SKM-1 (cell line): ENCODE results near the gene INHBE.
A peak's percentile ranks its signal among the peaks of the same experiment; 100 is the strongest.

Experiments used
- DNase-seq: peaks from one replicate; lab custom pipeline; 2025; ENCODE audit not compliant: unreplicated experiment; lab: John Stamatoyannopoulos, UW

The INHBE gene

DNA sequence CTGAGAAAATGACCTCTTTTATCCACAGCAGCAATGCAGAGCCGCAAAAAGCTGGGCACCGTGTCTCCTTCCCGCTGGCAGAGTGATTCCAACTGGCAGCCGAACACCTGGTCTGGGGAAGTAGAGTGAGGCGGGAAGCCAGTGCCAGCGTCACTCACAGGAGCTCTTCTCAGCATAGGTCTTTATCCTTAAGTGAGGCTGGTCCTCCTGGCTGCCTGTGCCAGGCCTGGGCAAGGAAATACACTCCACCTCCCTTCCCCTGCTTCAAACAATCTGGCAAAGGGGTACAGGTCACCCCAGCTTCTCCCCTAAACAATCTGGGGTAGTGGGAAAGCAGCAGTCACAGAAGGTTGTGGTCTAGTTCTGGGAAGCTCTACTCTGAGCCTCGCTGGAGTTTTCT lies 19.8 kb downstream of the INHBE start:
- no peak for DNase-seq

DNA sequence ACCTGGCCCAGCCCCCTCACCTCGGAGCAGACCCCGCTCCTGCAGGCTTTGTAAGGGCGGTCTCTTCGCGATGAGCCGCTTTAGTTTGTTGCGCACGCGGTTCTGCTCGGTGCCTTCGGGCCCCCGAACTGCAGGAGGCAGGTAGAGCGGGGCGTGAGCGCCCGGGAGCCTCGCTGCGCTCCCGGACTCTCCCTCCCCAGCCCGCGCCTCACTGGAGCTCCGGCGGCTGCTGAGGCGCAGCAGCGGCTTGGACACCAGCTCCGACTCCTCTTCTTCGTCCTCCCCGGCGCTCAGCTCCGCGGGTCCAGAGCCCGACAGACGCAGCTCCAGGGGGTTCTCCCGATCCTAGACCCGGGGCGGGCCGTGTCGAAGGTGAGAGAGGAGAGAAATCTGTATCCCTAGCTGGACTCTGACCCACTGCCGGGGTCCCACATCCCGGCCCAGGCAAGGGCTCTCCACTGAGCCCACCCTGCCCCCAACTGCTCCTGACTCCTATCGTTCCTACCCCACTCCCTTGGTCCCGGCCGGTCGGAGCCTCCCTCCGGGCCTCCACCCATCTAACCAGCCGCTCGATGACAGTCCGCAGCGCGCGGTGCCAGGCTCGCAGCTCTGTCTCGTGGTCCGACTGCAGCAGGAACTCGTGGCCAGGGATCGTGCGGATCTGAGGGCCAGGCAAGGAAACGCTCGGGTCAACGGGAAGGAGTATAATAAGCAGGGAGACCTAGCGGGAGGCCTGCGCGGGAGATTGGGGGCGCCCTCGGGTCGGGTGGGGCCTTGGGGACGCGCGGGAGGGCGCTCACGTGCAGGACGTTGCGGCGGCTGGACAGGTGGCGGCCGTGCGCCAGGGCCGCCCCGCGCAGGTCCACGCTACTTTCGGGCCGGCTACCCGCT lies 20.4 kb downstream of the INHBE start:
- no peak for DNase-seq

DNA sequence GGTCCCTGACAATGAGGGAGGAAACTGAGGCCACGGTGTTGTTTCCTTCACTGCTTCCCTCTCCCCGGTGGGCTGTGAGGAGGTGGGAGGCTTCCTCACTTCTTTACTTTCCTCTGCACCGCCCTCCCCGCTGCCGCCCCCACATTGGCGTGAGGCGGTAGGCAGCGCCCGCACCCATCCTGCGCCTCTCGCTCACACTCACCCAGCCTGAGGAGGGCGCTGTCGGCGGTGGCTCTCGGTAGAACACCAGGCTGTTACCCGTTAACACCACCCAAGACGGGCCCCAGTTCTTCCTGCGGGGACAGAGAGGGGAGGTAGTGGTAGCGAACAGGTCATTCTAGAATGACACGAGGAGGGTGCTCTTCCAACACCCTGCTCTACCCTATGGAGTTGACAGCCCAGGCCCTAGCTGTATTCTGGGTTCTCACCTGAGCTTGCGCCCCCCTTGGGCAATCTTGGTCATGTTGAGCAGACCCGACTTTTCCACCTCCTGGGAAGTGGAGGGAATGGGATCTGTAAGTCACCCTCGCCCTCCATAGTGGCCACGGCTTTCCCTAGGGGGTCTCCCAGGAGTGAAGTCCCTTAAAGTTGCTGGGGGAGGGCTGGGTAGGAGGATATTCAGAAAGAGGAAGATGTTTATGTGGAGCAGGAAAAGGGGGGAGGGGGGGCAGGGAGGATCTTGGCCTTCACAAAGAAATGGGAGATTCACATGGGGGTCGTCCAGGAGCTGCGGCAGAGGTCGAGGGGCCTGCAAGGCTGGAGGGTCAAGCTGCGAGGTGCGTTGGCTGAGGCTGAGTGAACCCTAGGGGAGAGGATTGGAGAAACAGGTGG lies 21.3 kb downstream of the INHBE start:
- DNase-seq, result no peak

DNA sequence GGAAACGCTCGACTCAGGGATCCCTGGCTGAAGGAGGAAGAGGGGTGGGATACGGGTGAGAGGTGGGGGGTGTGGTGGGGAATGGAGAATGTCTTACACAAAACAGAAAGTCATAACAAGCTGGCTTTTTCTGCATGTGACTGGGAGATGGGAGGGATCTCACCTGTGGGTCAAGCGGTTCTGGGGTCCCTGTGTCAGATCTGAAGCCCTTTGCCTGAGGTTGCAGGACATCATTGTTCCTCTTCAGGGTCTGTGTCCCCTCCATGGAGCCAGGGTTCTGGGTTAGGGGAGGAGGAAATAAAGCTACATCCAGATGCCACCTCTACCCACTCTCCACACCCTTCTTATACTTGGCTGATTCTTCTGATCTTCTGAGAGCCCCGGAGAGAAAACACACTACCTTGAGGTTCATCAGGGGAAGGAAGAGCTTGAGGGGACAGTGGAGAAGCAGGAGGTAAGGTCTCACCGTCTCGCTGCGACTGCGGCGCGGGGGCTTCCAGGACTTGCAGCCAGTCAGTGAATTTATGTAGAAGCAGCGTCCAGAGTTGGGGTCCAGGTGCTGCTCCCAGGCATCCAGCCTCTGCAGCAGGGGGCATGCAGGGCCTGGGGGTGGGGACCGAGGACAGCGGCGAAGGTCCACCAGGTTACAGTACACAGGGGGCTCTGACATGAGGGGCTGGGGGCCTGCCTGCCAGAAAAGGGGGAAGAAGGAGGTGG lies 22.0 kb downstream of the INHBE start:
- no peak for DNase-seq

DNA sequence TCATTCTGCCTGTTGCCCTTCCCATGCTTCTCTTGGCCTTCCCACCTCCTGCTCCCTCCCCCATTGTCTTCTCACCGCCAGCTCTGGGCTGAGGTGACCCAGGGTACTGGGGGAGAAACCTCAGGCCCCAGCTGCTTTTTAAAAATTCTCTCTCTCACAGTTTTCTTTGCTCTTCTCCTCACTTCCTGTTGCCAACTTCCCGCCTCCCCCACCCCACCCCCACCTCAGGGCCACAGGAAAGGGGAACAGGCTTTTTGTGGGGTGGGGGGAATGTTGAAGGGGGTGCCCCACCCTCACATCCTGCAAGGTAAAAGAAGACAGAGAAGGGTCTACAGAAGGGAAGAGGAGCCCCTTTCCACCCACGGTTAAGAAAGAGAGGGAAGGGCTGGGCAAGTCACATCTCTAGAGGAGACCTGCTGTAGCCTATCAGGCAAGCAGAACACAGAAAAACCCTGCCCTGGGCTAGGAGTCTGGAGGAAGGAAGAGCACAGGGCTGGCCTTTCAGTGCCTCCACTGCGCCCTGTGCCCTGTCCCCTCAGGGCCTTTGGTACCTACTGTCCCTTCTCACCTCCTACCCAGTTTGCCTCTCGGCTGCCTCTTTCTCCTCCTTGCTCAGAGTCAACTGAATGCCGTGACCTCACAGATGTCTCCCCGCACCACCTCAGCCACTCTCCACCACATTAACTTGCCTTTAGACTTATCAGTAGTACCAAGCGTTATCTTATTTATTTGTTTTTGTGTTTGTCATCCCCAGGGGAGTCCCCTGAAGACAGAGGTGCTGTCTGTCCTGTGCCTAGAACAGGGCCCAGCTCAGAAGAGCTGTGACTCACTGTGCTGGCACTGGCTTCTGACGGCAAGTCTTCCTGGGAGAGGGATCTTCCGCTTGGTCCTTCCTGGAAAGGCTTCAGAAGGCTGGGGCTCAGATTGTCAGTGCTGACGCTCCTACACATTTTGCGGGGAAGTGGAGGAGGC lies 22.9 kb downstream of the INHBE start:
- peak; percentile 19 for DNase-seq

DNA sequence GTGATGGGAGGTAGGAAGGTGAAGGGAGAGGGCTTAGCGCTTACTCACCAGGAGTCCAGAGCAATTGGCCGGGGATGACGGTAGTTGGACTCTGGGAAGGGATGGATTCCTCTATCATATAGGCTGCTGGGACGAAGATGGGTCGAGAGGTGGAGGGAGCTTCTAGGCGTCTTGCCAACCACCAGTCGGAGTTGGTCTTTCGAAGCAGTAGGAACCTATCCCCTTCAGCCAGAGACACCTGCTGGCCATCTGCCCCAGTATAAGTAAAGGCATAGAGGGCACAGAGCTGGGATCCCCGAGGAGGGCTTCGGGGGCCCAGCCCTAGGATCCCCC lies 23.9 kb downstream of the INHBE start:
- no peak for DNase-seq

DNA sequence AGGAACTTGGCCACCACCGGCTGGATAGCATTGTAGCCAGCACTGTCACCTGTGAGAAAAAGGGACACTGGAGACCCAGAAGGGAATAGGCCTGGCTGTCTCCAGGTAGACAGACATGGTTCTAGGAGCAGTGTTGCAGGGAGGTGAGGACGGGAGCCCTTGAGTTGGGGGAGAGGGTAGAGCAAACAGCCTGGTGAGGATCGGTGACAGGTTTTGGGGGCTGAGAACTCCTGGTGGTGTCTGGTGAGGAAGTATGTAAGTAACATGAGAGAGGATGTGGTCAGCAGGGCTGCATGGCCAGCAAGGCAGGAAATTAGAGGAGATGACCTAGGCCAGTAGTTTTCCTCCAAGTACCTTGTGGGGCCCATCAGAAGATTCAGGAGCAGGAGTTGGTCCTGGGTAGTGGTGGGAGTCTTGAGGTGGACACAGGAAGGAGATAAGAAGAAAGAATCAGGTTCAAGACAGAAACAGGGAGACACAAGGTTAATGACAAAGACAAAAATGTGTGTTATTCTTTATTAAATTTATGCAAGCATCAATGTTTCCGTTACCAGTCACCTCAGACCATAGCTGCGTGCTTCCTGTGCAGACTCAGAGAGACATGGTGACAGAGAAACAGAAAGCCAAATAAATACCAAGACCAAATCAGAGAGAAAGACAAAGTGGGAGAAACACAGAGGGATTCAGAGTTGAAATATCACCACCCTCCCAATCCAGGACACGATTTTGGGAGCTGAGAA lies 24.4 kb downstream of the INHBE start, which contains the start of gene ARHGAP9:
Gene ARHGAP9, minus strand, starts transcription at position 491 of the 740 bp plus-strand sequence. Its CDS starts 460 bp downstream, at position 31.
- no peak for DNase-seq

DNA sequence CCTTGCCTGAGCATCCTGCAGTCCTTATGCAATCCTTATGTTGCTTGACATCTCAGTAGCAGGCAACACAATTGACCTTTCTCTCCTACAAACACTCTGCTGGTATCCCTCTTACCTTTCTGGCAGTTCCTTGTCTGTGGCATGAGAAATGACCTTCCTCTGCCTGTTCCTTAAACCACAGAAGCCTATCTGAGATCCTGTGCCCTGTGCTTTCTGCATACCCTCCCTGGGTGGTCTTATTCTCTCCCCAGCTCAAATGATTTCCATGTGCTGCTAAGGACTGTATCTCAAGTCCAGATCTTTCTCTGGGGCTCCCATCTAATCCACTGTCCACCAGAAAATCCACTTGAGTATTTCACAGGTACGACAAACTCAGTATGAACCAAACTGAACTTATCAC lies 26.6 kb downstream of the INHBE start:
- no peak for DNase-seq

DNA sequence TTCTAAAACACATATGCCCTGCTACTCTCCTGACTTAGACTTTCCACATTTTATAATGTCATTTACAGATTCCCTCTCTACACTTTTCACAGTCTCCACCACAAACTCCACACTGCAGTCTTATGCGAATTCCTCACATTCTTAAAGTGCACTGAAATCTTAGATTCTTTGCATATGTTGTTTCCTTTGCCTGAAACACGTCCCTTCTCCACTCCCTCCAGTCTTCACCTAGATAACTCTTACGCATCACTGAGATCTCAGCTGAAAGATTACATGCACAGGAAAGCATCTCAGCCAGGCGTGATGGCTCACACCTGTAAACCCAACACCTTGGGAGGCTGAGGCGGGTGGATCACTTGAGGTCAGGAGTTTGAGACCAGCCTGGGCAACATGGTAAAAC lies 28.4 kb downstream of the INHBE start:
- DNase-seq, result no peak

DNA sequence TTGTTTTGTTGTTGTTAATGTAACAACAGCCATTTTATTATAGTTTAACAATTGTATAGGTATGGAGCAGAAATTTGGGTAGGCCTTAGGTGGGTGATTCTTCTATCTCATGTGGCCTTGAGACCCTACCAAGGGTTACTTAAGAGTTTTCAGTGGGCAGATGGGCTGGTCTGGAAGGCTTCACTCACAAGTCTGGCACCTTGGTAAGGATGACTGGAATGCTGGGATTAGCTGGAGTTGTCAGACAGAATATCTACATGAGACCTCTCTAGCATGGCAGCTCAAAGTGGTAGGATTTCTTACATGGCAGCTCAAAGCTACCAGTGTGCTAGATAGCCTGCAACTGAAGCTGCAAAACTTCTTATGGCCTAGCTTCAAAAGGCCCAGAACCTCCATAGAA lies 30.6 kb downstream of the INHBE start:
- DNase-seq, result no peak

DNA sequence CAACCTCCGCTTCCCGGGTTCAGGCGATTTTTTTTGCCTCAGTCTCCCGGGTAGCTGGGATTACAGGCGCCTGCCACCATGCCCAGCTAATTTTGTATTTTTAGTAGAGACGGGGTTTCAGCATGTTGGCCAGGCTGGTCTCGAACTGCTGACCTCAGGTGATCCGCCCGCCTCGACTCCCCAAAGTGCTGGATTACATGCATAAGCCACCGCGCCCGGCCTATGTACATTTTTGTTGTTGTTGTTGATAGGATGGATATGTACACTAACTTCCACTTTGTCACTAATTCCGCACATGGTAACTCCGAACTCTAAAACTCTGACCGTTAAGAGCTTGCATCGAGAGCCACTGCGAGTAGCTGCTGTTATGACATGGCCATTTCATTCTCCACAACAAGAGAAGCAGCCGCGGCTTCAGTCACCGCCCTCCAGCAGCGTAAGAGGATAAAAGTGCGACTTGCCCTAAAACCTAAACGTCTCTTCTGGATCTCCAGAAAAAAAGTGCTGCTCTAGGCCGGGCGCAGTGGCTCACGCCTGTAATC lies 32.0 kb downstream of the INHBE start:
- DNase-seq, result no peak

DNA sequence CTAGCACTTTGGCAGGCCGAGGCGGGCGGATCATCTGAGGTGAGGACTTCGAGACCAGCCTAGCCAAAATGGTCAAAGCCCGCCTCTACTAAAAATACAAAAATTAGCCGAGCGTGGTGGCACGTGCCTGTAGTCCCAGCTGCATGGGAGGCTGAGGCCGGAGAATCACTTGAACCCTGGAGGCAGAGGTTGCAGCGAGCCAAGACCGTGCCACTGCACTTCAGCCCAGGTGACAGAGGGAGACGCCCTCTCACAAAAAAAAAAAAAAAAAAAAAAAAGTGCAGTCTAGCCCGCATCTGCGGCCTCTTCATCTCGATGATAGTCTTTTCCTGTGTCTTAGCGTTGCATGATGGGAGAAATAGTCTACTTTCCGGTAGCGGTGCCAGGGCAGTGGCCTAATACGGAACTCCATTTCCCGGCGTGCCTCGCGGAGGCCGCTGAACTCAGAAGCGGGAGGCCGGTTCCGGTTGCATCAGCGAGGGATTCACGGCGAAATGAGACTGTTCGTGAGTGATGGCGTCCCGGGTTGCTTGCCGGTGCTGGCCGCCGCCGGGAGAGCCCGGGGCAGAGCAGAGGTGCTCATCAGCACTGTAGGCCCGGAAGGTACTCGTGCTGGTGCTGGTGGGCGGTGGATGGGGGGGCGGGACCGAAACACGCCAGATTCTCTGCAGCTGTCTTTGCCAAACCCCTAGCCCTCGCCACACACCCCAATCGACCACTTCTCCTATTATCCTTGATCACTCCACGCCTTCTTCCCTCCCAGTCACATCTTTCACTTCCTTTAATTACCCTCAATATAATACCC lies 32.7 kb downstream of the INHBE start, which contains the start of gene MARS1:
Gene MARS1, plus strand, starts transcription at position 472 of the 805 bp plus-strand sequence. Its CDS starts 23 bp downstream, at position 495.
- DNase-seq, result peak; percentile 77

DNA sequence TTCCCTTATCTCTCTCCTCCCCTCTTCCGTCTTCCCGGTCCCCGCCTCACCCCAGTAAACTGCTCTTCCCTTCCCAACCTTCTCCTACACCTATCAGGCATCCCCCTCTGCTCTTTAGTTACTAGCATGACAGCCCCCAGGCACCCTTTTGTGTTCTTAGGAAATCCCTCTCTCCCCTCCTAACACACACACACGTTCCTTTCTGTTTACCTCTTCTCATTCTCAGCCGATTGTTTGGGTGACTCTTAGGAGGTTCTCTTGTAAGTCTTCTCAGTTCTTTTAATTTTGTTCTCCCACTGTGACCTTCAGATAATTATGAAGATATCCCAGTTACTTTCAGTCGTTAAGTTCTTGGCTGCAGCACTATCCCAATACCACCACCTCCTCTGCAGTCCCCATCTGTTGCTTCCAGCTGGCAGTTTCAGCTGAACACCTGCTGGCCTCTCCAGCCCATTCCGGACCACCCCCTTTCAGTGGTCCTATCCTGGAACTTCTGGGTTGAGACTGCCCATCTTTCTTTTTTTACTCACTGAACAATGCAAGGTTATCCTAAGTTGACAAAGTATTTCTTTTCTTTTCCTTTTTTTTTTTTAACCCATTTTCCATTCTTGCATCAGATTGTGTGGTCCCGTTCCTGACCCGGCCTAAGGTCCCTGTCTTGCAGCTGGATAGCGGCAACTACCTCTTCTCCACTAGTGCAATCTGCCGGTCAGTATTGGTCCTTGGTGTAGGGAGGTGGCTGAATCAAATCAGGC lies 33.5 kb downstream of the INHBE start:
- DNase-seq, result no peak

DNA sequence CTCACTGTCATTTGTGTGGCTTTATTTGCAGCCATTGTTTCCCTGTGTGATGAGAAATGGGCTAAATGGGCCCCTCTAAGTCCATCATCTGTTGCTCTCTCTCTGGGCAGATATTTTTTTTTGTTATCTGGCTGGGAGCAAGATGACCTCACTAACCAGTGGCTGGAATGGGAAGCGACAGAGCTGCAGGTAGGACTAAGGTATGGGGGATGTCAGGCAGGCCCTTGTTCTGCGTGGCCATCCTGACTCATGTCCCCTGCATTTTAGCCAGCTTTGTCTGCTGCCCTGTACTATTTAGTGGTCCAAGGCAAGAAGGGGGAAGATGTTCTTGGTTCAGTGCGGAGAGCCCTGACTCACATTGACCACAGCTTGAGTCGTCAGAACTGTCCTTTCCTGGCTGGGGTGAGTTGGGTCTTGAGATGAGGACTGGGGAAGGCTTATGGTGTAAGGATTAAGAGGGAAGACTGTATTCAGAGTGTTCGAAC lies 34.1 kb downstream of the INHBE start:
- DNase-seq, result no peak

DNA sequence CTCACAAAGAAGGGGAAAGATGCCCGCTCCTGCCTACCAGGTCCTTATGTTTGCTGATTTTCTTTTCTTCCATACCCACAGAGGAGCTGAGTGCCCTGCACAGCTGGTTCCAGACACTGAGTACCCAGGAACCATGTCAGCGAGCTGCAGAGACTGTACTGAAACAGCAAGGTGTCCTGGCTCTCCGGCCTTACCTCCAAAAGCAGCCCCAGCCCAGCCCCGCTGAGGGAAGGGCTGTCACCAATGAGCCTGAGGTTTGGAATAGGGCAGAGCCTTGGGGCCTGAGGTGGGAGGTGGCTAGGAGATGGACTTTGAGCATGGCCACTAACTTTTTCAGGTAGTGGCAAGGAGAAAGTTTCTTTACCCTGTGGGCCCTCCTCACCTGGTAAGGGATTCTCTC lies 35.0 kb downstream of the INHBE start:
- DNase-seq, result no peak

DNA sequence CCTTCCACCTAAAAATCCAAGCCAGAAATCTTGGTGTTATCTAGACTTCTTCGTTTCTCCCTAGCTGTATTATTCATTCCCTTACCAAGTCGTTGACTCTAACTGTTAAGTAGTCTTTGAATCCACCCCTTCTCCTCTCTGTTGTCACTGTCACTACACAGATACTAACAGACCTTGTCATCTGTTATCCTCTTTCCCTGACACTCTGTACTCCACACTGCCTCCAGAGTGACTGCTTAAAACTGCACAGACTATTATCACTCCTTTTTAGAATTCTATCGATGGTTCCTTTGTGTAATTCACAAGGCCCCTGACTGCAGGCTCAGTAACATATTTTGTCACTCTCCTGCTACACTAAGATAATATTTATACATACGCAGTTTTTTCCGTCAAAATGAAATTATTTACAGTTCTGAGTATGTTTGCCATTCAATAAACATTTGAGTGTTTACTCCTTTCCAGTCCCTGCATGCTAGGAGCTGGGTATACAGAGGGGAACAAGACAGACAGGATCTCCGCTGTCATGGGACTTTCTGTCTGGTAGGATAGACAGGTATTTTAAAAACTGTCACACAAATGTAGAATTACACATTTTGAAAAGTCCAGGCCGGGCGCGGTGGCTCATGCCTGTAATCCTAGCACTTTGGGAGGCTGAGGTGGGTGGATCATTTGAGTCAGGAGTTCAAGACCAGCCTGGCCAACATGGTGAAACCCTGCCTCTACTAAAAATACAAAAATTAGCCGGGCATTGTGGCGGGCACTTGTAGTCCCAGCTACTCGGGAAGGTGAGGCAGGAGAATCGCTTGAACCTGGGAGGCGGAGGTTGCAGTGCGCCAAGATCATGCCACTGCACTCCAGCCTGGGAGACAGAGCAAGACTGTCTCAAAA lies 36.5 kb downstream of the INHBE start:
- DNase-seq, result no peak
